DMS153 treated with DMSO at 0.1 percent for 48 hours (cell line): ENCODE data around the gene LRRC28.

ENCODE experiments used
- DNase-seq: peaks from one replicate; lab custom pipeline; 2025; ENCODE audit not compliant: unreplicated experiment; lab: John Stamatoyannopoulos, UW

LRRC28 gene

GRCh38 chr15:99341786-99342185 is 90.5 kb downstream of the LRRC28 start:
- DNase-seq: no peak

GRCh38 chr15:99343208-99343607 is 91.9 kb downstream of the LRRC28 start:
- DNase-seq: no peak

- no peak for DNase-seq
Observed at GRCh38 chr15:99343881-99344551, 92.7 kb downstream of the LRRC28 start.

GRCh38 chr15:99344639-99345038 is 93.4 kb downstream of the LRRC28 start:
- DNase-seq: no peak

GRCh38 chr15:99345242-99345641 is 94.0 kb downstream of the LRRC28 start:
- no peak for DNase-seq

GRCh38 chr15:99345832-99346462 is 94.7 kb downstream of the LRRC28 start:
- no peak for DNase-seq

GRCh38 chr15:99347574-99347973 is 96.3 kb downstream of the LRRC28 start:
- no peak for DNase-seq

GRCh38 chr15:99348412-99348811 is 97.1 kb downstream of the LRRC28 start:
- no peak for DNase-seq

GRCh38 chr15:99350408-99350807 is 99.1 kb downstream of the LRRC28 start:
- no peak for DNase-seq

- DNase-seq: no peak
Observed at GRCh38 chr15:99359769-99360168, 108.5 kb downstream of the LRRC28 start.

GRCh38 chr15:99361545-99362185 is 110.4 kb downstream of the LRRC28 start:
- no peak for DNase-seq

GRCh38 chr15:99365242-99365641 is 114.0 kb downstream of the LRRC28 start:
- no peak for DNase-seq

- no peak for DNase-seq
Observed at GRCh38 chr15:99366013-99366412, 114.7 kb downstream of the LRRC28 start.

- DNase-seq: no peak
Observed at GRCh38 chr15:99368743-99369142, 117.5 kb downstream of the LRRC28 start.

GRCh38 chr15:99369196-99369595 is 117.9 kb downstream of the LRRC28 start:
- DNase-seq: no peak

- DNase-seq: no peak
Observed at GRCh38 chr15:99371180-99372103, 120.2 kb downstream of the LRRC28 start.

- no peak for DNase-seq
Observed at GRCh38 chr15:99385005-99385669, 133.9 kb downstream of the LRRC28 start.

GRCh38 chr15:99385865-99386264 is 134.6 kb downstream of the LRRC28 start:
- DNase-seq: no peak

GRCh38 chr15:99386391-99386790 is 135.1 kb downstream of the LRRC28 start:
- DNase-seq: no peak

GRCh38 chr15:99387421-99388168 is 136.3 kb downstream of the LRRC28 start:
- DNase-seq: no peak
